Activated CD4-positive, alpha-beta T cell treated with anti-CD3 and anti-CD28 coated beads, Interleukin-2, amount 50 U/mL, for 4 hours (primary cell): ENCODE data around the gene PRR23A.

Experiments used
- DNase-seq, 2 experiments: peaks; one replicate each; pipeline ENCODE4 v3.0.0-alpha.2; 2020

PRR23A gene

DNA sequence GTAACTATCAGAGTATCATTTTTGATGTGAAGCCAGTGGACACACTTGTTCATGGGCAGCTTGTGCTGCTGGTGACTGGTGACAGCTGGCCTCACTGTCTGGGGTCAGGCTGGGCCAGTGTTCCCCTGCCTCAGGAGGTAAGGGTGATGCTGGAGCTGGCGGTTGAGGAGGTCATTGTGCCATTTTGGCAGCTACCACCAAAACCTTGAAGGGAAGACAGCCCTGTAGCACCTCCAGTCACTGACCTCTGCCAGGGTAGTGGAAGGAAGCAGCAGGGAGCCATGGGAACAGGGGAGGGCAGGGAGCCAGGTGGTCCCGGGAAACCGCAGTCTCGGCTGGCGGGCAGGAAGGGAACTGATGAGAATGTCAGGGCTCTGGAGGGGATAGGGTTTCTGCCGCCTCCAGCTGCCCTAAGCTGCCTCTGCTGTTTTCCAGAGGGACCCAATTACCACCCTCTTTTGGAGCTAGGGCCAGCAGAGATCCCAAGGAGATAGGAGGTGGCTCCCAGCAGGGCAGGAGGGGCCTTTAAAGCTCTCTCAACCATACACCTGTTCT lies 34.2 kb downstream of the PRR23A start:
- DNase-seq = no peak

DNA sequence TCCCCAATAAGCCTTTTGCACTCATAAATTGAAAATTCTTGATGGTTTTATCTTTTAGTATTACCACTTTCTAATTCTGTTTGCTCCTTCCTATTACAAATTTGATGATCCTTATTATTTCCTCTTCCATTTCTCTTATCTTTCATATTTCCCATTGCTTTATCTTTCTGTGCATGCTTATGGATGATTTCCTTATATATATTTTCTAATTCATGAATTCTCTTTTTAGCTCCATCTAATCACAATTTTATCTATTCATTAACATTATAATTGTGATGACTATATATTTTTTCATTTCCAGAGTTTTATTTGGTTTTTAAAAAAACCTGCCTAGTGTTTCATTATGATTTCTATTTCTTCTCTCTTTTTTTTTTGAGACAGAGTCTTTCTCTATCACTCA lies 41.1 kb downstream of the PRR23A start:
- DNase-seq = no peak

DNA sequence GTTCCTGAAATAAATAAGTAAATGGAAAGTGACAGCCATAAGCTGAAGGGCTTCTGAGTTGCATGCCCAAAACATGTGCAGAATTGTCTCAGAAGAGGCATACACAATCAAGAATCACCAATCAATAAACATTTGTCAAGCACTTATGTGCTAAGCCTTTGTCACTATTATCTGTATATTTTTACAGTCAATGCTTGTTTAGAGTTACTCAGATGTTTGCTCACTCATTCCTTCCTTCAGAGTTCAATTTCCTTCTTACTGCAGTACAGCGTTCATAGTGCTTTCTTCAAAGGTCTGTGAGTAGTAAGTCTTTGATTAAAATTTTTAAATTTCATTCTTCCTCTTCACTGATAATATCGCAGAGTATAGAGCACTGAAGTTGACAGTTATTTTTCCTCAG lies 41.8 kb downstream of the PRR23A start:
- DNase-seq = no peak

DNA sequence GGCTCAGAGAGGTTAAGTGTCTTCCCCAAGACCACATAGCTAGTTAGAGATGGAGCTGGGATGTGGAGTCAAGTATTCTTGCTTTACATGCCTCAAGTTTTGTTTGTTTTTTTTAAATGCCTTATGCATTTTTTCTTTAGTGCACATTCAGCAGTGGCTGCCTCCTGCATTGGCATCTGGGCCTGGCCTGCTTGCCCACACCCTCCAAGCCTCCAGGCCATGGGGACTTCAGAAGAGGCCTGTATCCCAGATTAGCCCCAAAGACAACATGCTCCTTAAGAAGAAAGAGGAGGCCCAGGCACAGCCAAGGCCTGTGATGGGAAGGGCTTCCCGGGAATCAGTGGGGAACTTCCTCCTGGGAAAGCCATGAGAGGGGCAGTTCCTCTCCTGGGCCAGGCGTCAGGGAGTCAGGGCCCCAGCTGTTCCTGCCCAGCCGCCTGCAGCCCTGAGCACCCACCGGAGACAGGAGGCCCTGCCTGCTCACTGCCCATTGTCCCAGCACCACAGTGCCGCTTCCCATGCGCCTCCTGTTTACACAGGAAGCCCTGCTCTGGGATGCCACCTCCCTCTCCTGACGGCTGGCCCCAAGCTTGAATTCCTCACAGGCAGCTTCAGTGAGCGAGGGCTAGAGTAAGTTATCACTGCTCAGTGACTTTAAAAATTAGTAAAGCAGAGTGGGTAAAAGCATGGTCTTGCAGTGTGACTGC lies 43.1 kb downstream of the PRR23A start:
- DNase-seq = no peak

DNA sequence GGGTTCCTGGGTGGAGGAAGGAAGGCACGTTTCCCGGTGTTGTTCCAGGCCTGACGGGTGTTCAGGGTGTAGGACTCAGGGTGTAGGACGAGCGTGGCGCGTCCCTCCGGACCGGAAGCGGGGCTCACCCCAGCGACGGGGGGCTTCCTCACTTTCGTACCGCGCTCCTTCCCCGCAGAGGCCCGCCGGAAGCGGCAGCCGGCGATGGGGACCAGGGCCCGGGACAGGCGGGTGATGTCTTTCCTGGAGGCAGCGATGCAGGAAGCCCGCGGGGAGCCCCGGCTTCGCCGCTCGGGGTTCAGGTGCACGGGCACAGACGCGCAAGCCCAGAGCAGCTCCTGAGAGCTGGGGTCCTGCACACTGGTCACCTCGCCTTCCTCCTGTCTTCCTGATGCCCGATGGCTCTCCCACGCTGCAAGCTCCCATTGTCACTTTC lies 45.6 kb downstream of the PRR23A start:
- DNase-seq = no peak
